B cell (primary cell): ENCODE measurements around the gene RETREG2. TPM values are rescaled to one million over a fixed set of nuclear protein-coding genes. Genes with fewer than 3 reads are reported as not detected.

Source experiments
- ATAC-seq: fragments of 200-7000 bp; cut with Tn5 transposase; one replicate; pipeline ENCODE4 v1.10.0; 2021; ENCODE audit warnings: low read depth, mild to moderate bottlenecking, moderate number of reproducible peaks, moderate library complexity
- CTCF ChIA-PET: fragments of 350-600 bp; sonication (Branson Sonifier 250); formaldehyde crosslinking; loops from one replicate; lab custom pipeline; 2021; ENCODE audit warnings: antibody characterized with exemption, inconsistent platforms; lab: Charles Lee
- POLR2A ChIA-PET: fragments of 350-600 bp; sonication (Branson Sonifier 250); formaldehyde crosslinking; loops from one replicate; lab custom pipeline; 2021; ENCODE audit warnings: antibody characterized with exemption; lab: Charles Lee
- DNase-seq: peaks from one replicate; pipeline ENCODE4 v3.0.0; 2013
- H2AFZ ChIP-seq: 2 replicates; pipeline ENCODE4 v1.6.1; 2012; ENCODE audit warnings: mild to moderate bottlenecking, low read depth, low read length; ENCODE audit not compliant: insufficient read depth, poor library complexity, severe bottlenecking
- H3K27ac ChIP-seq, 2 donors: 1 replicate in 1 of 2; 2 replicates in 1 of 2; pipeline ENCODE4 v1.5.1; 2012 to 2013; ENCODE audit warnings: low read length in 2 of 2, mild to moderate bottlenecking in 2 of 2, moderate library complexity in 1 of 2
- H3K27me3 ChIP-seq, 4 experiments: fragments of 200-600 bp in 1 of 4; sonication (generic) in 1 of 4; replicated peaks in 1 of 4; 1 replicate in 2 of 4; 2 replicates in 2 of 4; pipeline versions ENCODE4 v1.6.1 to v1.7.0; 2013 to 2016; ENCODE audit warnings: low read length in 3 of 4, mild to moderate bottlenecking in 2 of 4, mixed read lengths in 1 of 4, moderate library complexity in 1 of 4; ENCODE audit not compliant: insufficient read depth in 4 of 4, control insufficient read depth in 3 of 4; ENCODE audit errors: control extremely low read depth in 1 of 4
- H3K36me3 ChIP-seq, 2 experiments: replicated peaks in 1 of 2; 1 replicate in 1 of 2; 2 replicates in 1 of 2; pipeline versions ENCODE4 v1.6.1 to v1.7.1; 2013; ENCODE audit warnings: low read length in 1 of 2; ENCODE audit not compliant: insufficient read depth in 2 of 2, control insufficient read depth in 1 of 2; ENCODE audit errors: control extremely low read depth in 1 of 2, extremely low read depth in 1 of 2
- H3K4me1 ChIP-seq, 2 donors: fragments of 200-600 bp in 1 of 2; sonication (generic) in 1 of 2; 1 replicate in 1 of 2; 2 replicates in 1 of 2; pipeline versions ENCODE4 v1.5.1 to v1.6.1; 2013 to 2017; ENCODE audit warnings: low read length in 2 of 2; ENCODE audit not compliant: control insufficient read depth in 2 of 2, insufficient read depth in 2 of 2
- H3K4me2 ChIP-seq: replicated peaks from 2 replicates; pipeline ENCODE3; 2012; ENCODE audit warnings: mild to moderate bottlenecking, low read depth, low read length; ENCODE audit not compliant: poor library complexity, severe bottlenecking
- H3K4me3 ChIP-seq, 5 experiments: fragments of 200-600 bp in 1 of 5; sonication (generic) in 1 of 5; 1 replicate in 3 of 5; 2 replicates in 2 of 5; pipeline versions ENCODE4 v1.5.1 to v1.7.0; 2011 to 2016; ENCODE audit warnings: low read length in 4 of 5, mild to moderate bottlenecking in 4 of 5, low read depth in 2 of 5, control low read depth in 1 of 5, moderate library complexity in 1 of 5; ENCODE audit not compliant: insufficient read depth in 1 of 5; ENCODE audit errors: control extremely low read depth in 1 of 5, extremely low read depth in 1 of 5
- H3K79me2 ChIP-seq: fragments of 200-600 bp; sonication (generic); one replicate; pipeline ENCODE4 v1.6.0; 2016; ENCODE audit warnings: low read length; ENCODE audit not compliant: control insufficient read depth, insufficient read depth
- H3K9ac ChIP-seq: fragments of 200-600 bp; sonication (generic); 2 replicates; pipeline ENCODE4 v1.6.1; 2017; ENCODE audit warnings: mild to moderate bottlenecking, low read length, moderate library complexity
- H3K9me3 ChIP-seq, 3 donors: one replicate each; pipeline versions ENCODE4 v1.6.1 to v1.7.1; 2013; ENCODE audit warnings: low read length in 2 of 3; ENCODE audit not compliant: control insufficient read depth in 2 of 3, insufficient read depth in 1 of 3; ENCODE audit errors: control extremely low read depth in 1 of 3
- H4K20me1 ChIP-seq: 2 replicates; pipeline ENCODE4 v1.6.0; 2012; ENCODE audit warnings: mild to moderate bottlenecking, low read length; ENCODE audit not compliant: insufficient read depth, control insufficient read depth, poor library complexity, severe bottlenecking
- H3K27ac Mint-ChIP-seq: one replicate; pipeline ENCODE4 v1.8.0; 2021; ENCODE audit warnings: mixed read lengths
- H3K27me3 Mint-ChIP-seq: one replicate; pipeline ENCODE4 v1.8.0; 2021; ENCODE audit warnings: mixed read lengths
- H3K4me1 Mint-ChIP-seq: one replicate; pipeline ENCODE4 v1.8.0; 2021; ENCODE audit warnings: mixed read lengths
- H3K4me3 Mint-ChIP-seq: one replicate; pipeline ENCODE4 v1.8.0; 2021; ENCODE audit warnings: mixed read lengths
- H3K9me3 Mint-ChIP-seq: one replicate; pipeline ENCODE4 v1.8.0; 2022; ENCODE audit warnings: mixed read lengths; ENCODE audit not compliant: insufficient read depth
- CTCF ChIP-seq: fragments of 200-600 bp; IDR thresholded peaks from one replicate; pipeline ENCODE4 v1.8.0; 2022; ENCODE audit warnings: antibody characterized with exemption, mild to moderate bottlenecking
- EZH2 ChIP-seq: IDR thresholded peaks from 2 replicates; pipeline ENCODE4 v1.6.1; 2012; ENCODE audit warnings: borderline replicate concordance, low read depth, mild to moderate bottlenecking, moderate library complexity, low read length; ENCODE audit not compliant: insufficient read depth, poor library complexity, severe bottlenecking
- WGBS: methylation state at CpG from one replicate; pipeline ENCODE4 v1.1.5; 2013; ENCODE audit warnings: missing lambda C conversion rate; ENCODE audit not compliant: insufficient coverage; 5-methylcytosine and 5-hydroxymethylcytosine counted together
- intact Hi-C: fragments of 100-400 bp; cut with micrococcal nuclease; formaldehyde crosslinking; loops from one replicate; pipeline ENCODE4 v1.10.0; 2022
- polyA plus RNA-seq: library from polyadenylated mRNA; depleted of rRNA; stranded (reverse); fragments of >200 nt; gene quantifications from 2 replicates; pipeline ENCODE4 v1.2.3, GENCODE V29; 2012
- total RNA-seq, 2 donors: library from RNA; stranded (reverse); fragments of 120-200 nt in 1 of 2; gene quantifications; 1 replicate in 1 of 2; 2 replicates in 1 of 2; pipeline versions ENCODE4 v1.2.3 to v1.2.4, GENCODE V29; 2013 to 2022

The RETREG2 gene
- total and polyA plus RNA-seq, 2 donors (not counting 1 experiment from before 2014, with no cell fraction given) = 46.7 to 102 TPM

DNA sequence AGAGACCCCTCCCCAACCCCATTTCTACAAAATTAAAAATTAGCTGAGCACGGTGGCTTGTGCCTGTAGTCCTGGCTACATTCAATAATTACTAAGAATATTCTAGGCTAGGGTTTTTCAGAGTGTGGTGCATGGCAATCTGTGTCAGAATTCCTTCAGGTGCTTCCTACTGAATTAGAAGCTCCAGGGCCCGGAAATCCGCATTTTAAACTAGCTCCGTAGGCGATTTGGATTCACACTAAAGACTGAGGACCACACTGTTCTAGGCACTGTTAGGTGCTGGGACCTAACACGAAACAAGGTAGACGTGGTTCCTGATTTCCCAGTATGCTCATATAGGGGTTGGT is 27.9 kb downstream of the RETREG2 start:
- POLR2A ChIA-PET = interaction anchor here (0.6 to 3.0 kb wide), 14 partner anchors 8 to 182 kb away, joined by 3 to 46 read pairs (median 6); partner anchors contain the start of genes ANKZF1, ATG9A, CNPPD1 and DNAJB2
- Mint-ChIP-seq H3K27ac (peak overlapping the region; percentile 98), H3K4me3 (peak overlapping the region; percentile 96), H3K4me1 (peaks cover 23% of the 10 kb centered on the region), H3K9me3 (no peaks in the 10 kb centered on the region), H3K27me3 (peaks cover 2% of the 10 kb centered on the region)
- CTCF ChIA-PET = interaction anchor here (0.6 to 5.7 kb wide), 17 partner anchors 13 to 308 kb away, joined by 3 to 63 read pairs (median 5); partner anchors contain the start of genes ABCB6, ANKZF1, ATG9A and CNPPD1
- peaks cover 7 to 24% of the 10 kb centered on the region in 2 experiments for H3K36me3 ChIP-seq
- no peak for DNase-seq
- H2AFZ ChIP-seq = peak overlapping the region; percentile 79
- H3K27ac ChIP-seq = peak overlapping the region; percentile 84 to 94
- ATAC-seq = no peak
- H3K27me3 ChIP-seq = no peaks in the 10 kb centered on the region
- H3K4me3 ChIP-seq = peak overlapping the region; percentile 53 to 82 (median 76)
- H3K4me2 ChIP-seq = peak overlapping the region; percentile 80
- TF ChIP-seq CTCF (no peak), EZH2 (no peak)
- peaks cover 6% of the 10 kb centered on the region for H3K79me2 ChIP-seq
- no peaks in the 10 kb centered on the region for H3K9me3 ChIP-seq
- intact Hi-C loops = loop anchor here (1.0 to 2.0 kb wide), 7 partner anchors 13 to 88 kb away; partner anchors contain the start of genes DNAJB2, GLB1L, NHEJ1 and RETREG2
- peaks cover 12 to 17% of the 10 kb centered on the region in 2 donors for H3K4me1 ChIP-seq
- 19% methylated on average over 6 of the region's 7 CpGs for WGBS
- H4K20me1 ChIP-seq = peaks cover 14% of the 10 kb centered on the region
- peak overlapping the region; percentile 71 for H3K9ac ChIP-seq
